ENCODE data around the gene GOT1.

Gene GOT1

GRCh38 chr10:99389729-99390480 is 40.5 kb downstream of the GOT1 start:
- no peak for DNase-seq (ENCODE audit: low read depth, low spot score)
- Histone ChIP-seq H3K4me3 (no peak overlapping the region), H3K27ac (no peak overlapping the region), H3K36me3 (ENCODE audit: insufficient read depth, low read length) (no peaks in the 10 kb centered on the region), H3K9ac (ENCODE audit: insufficient read length) (no peak overlapping the region), H3K9me3 (ENCODE audit: low read depth, low read length) (no peaks in the 10 kb centered on the region)
- TF ChIP-seq FOXP2 (optimal IDR thresholded peaks at IDR 0.05; ENCODE audit: control extremely low read depth, extremely low read length, insufficient read depth) (no peak), EZH2 (IDR thresholded peaks at IDR 0.05) (no peak), POLR2AphosphoS5 (IDR thresholded peaks at IDR 0.05; ENCODE audit: borderline replicate concordance, low read depth, low read length) (no peak)

GRCh38 chr10:99387541-99387940 is 42.9 kb downstream of the GOT1 start:
- no peak for DNase-seq (ENCODE audit: low read depth, low spot score)
- no peak overlapping the region for H3K4me3 ChIP-seq
- H3K36me3 ChIP-seq (ENCODE audit: insufficient read depth, low read length) = no peaks in the 10 kb centered on the region
- TF ChIP-seq EZH2 (IDR thresholded peaks at IDR 0.05) (no peak), POLR2AphosphoS5 (IDR thresholded peaks at IDR 0.05; ENCODE audit: borderline replicate concordance, low read depth, low read length) (no peak), FOXP2 (optimal IDR thresholded peaks at IDR 0.05; ENCODE audit: control extremely low read depth, extremely low read length, insufficient read depth) (no peak)
- H3K9ac ChIP-seq (ENCODE audit: insufficient read length) = no peak overlapping the region
- H3K27ac ChIP-seq = no peak overlapping the region
- no peaks in the 10 kb centered on the region for H3K9me3 ChIP-seq (ENCODE audit: low read depth, low read length)

GRCh38 chr10:99387071-99387470 is 43.4 kb downstream of the GOT1 start:
- no peaks in the 10 kb centered on the region for H3K36me3 ChIP-seq (ENCODE audit: insufficient read depth, low read length)
- no peak overlapping the region for H3K9ac ChIP-seq (ENCODE audit: insufficient read length)
- no peak overlapping the region for H3K4me3 ChIP-seq
- H3K27ac ChIP-seq = no peak overlapping the region
- no peak for TF ChIP-seq FOXP2 (optimal IDR thresholded peaks at IDR 0.05; ENCODE audit: control extremely low read depth, extremely low read length, insufficient read depth)
- TF ChIP-seq POLR2AphosphoS5 (IDR thresholded peaks at IDR 0.05; ENCODE audit: borderline replicate concordance, low read depth, low read length) = no peak
- TF ChIP-seq EZH2 (IDR thresholded peaks at IDR 0.05) = no peak
- DNase-seq (ENCODE audit: low read depth, low spot score) = no peak
- no peaks in the 10 kb centered on the region for H3K9me3 ChIP-seq (ENCODE audit: low read depth, low read length)

- TF ChIP-seq EZH2 (IDR thresholded peaks at IDR 0.05) = no peak
- TF ChIP-seq FOXP2 (optimal IDR thresholded peaks at IDR 0.05; ENCODE audit: control extremely low read depth, extremely low read length, insufficient read depth) = no peak
- no peak for TF ChIP-seq POLR2AphosphoS5 (IDR thresholded peaks at IDR 0.05; ENCODE audit: borderline replicate concordance, low read depth, low read length)
- no peak overlapping the region for H3K27ac ChIP-seq
- H3K4me3 ChIP-seq = no peak overlapping the region
- no peak overlapping the region for H3K9ac ChIP-seq (ENCODE audit: insufficient read length)
- H3K36me3 ChIP-seq (ENCODE audit: insufficient read depth, low read length) = no peaks in the 10 kb centered on the region
- no peaks in the 10 kb centered on the region for H3K9me3 ChIP-seq (ENCODE audit: low read depth, low read length)
- no peak for DNase-seq (ENCODE audit: low read depth, low spot score)
Measured at GRCh38 chr10:99382176-99382575, 48.2 kb downstream of the GOT1 start.

- H3K4me3 ChIP-seq = no peak overlapping the region
- no peak for DNase-seq (ENCODE audit: low read depth, low spot score)
- no peaks in the 10 kb centered on the region for H3K9me3 ChIP-seq (ENCODE audit: low read depth, low read length)
- no peak overlapping the region for H3K27ac ChIP-seq
- no peak for TF ChIP-seq POLR2AphosphoS5 (IDR thresholded peaks at IDR 0.05; ENCODE audit: borderline replicate concordance, low read depth, low read length)
- TF ChIP-seq FOXP2 (optimal IDR thresholded peaks at IDR 0.05; ENCODE audit: control extremely low read depth, extremely low read length, insufficient read depth) = no peak
- TF ChIP-seq EZH2 (IDR thresholded peaks at IDR 0.05) = no peak
- no peak overlapping the region for H3K9ac ChIP-seq (ENCODE audit: insufficient read length)
- H3K36me3 ChIP-seq (ENCODE audit: insufficient read depth, low read length) = no peaks in the 10 kb centered on the region
Measured at GRCh38 chr10:99375426-99375825, 55.0 kb downstream of the GOT1 start.

- H3K4me3 ChIP-seq = no peak overlapping the region
- no peaks in the 10 kb centered on the region for H3K9me3 ChIP-seq (ENCODE audit: low read depth, low read length)
- no peak for DNase-seq (ENCODE audit: low read depth, low spot score)
- no peak overlapping the region for H3K9ac ChIP-seq (ENCODE audit: insufficient read length)
- TF ChIP-seq POLR2AphosphoS5 (IDR thresholded peaks at IDR 0.05; ENCODE audit: borderline replicate concordance, low read depth, low read length) (no peak), FOXP2 (optimal IDR thresholded peaks at IDR 0.05; ENCODE audit: control extremely low read depth, extremely low read length, insufficient read depth) (no peak), EZH2 (IDR thresholded peaks at IDR 0.05) (no peak)
- H3K27ac ChIP-seq = no peak overlapping the region
- no peaks in the 10 kb centered on the region for H3K36me3 ChIP-seq (ENCODE audit: insufficient read depth, low read length)
Measured at GRCh38 chr10:99374972-99375371, 55.5 kb downstream of the GOT1 start.

- no peak overlapping the region for H3K9ac ChIP-seq (ENCODE audit: insufficient read length)
- no peak for DNase-seq (ENCODE audit: low read depth, low spot score)
- no peak overlapping the region for H3K4me3 ChIP-seq
- TF ChIP-seq FOXP2 (optimal IDR thresholded peaks at IDR 0.05; ENCODE audit: control extremely low read depth, extremely low read length, insufficient read depth) = no peak
- no peak for TF ChIP-seq POLR2AphosphoS5 (IDR thresholded peaks at IDR 0.05; ENCODE audit: borderline replicate concordance, low read depth, low read length)
- no peak for TF ChIP-seq EZH2 (IDR thresholded peaks at IDR 0.05)
- no peak overlapping the region for H3K27ac ChIP-seq
- no peaks in the 10 kb centered on the region for H3K9me3 ChIP-seq (ENCODE audit: low read depth, low read length)
- no peaks in the 10 kb centered on the region for H3K36me3 ChIP-seq (ENCODE audit: insufficient read depth, low read length)
Measured at GRCh38 chr10:99374526-99374925, 55.9 kb downstream of the GOT1 start.

GRCh38 chr10:99372546-99373271 is 57.7 kb downstream of the GOT1 start:
- DNase-seq (ENCODE audit: low read depth, low spot score) = peak; percentile 86
- Histone ChIP-seq H3K36me3 (ENCODE audit: insufficient read depth, low read length) (no peaks in the 10 kb centered on the region), H3K9ac (ENCODE audit: insufficient read length) (no peak overlapping the region), H3K4me3 (peak overlapping the region; percentile 47), H3K27ac (peak overlapping the region; percentile 82), H3K9me3 (ENCODE audit: low read depth, low read length) (no peaks in the 10 kb centered on the region)
- TF ChIP-seq EZH2 (IDR thresholded peaks at IDR 0.05) (no peak), FOXP2 (optimal IDR thresholded peaks at IDR 0.05; ENCODE audit: control extremely low read depth, extremely low read length, insufficient read depth) (no peak), POLR2AphosphoS5 (IDR thresholded peaks at IDR 0.05; ENCODE audit: borderline replicate concordance, low read depth, low read length) (no peak; the same call in 1 of the 2 replicates)

All from SK-N-MC (cell line).